GM12878 (cell line): ENCODE measurements around the gene PLK4.

ENCODE experiments used
- EZH2 ChIP-seq: IDR thresholded peaks from 2 replicates; pipeline ENCODE4 v1.6.1; 2012; ENCODE audit warnings: low read depth, mild to moderate bottlenecking, control low read depth, inconsistent platforms, low read length, borderline replicate concordance; ENCODE audit not compliant: control insufficient read depth
- MXI1 ChIP-seq: fragments of 150-350 bp; IDR thresholded peaks from 2 replicates; pipeline ENCODE4 v1.6.1; 2011; ENCODE audit warnings: low read depth, mild to moderate bottlenecking, inconsistent platforms, low read length, improper control_type of control experiment
- POLR2A ChIP-seq: IDR thresholded peaks from 2 replicates; pipeline ENCODE4 v1.6.1; 2011; ENCODE audit warnings: low read depth, mild to moderate bottlenecking, low read length
- POLR2AphosphoS5 ChIP-seq: IDR thresholded peaks from 2 replicates; pipeline ENCODE4 v1.6.1; 2011; ENCODE audit warnings: mild to moderate bottlenecking, low read length, inconsistent platforms
- SIN3A ChIP-seq: IDR thresholded peaks from 2 replicates; pipeline ENCODE4 v1.6.1; 2012; ENCODE audit warnings: low read depth, low read length, improper control_type of control experiment
- SPI1 ChIP-seq: IDR thresholded peaks from 2 replicates; pipeline ENCODE4 v1.6.1; 2011; ENCODE audit warnings: low read depth, mild to moderate bottlenecking, low read length, moderate library complexity, borderline replicate concordance; ENCODE audit not compliant: insufficient read depth
- TCF12 ChIP-seq: IDR thresholded peaks from 2 replicates; pipeline ENCODE4 v1.6.1; 2011; ENCODE audit warnings: low read depth, mild to moderate bottlenecking, low read length
- YY1 ChIP-seq: IDR thresholded peaks from 2 replicates; pipeline ENCODE4 v1.6.1; 2011; ENCODE audit warnings: low read depth, mild to moderate bottlenecking, low read length
- TF ChIP-seq, protein P1 (sequence below): IDR thresholded peaks from 2 replicates; pipeline ENCODE4 v1.6.1; 2012; ENCODE audit warnings: low read depth, low read length, improper control_type of control experiment
- TF ChIP-seq, protein P2 (sequence below): fragments of 450-650 bp; IDR thresholded peaks from 2 replicates; pipeline ENCODE4 v1.6.1; 2017; ENCODE audit warnings: mild to moderate bottlenecking
- TF ChIP-seq, protein P3 (sequence below), 3 experiments: IDR thresholded peaks in 2 of 3; conservative IDR thresholded peaks in 1 of 3; 2 replicates each; pipeline ENCODE4 v1.5.1; 2011; ENCODE audit warnings: low read depth in 3 of 3, low read length in 3 of 3, mild to moderate bottlenecking in 3 of 3, control low read depth in 2 of 3, moderate library complexity in 2 of 3, inconsistent platforms in 1 of 3, mixed read lengths in 1 of 3; ENCODE audit not compliant: control insufficient read depth in 2 of 3, insufficient read depth in 1 of 3; ENCODE audit errors: extremely low read depth in 1 of 3
- TF ChIP-seq, protein P4 (sequence below): IDR thresholded peaks from 2 replicates; pipeline ENCODE4 v1.6.1; 2011; ENCODE audit warnings: low read depth, mild to moderate bottlenecking, low read length, moderate library complexity, borderline replicate concordance; ENCODE audit errors: extremely low read depth
- TF ChIP-seq, protein P5 (sequence below): IDR thresholded peaks from 2 replicates; pipeline ENCODE4 v1.6.1; 2011; ENCODE audit warnings: borderline replicate concordance, low read depth, mild to moderate bottlenecking, moderate library complexity, low read length; ENCODE audit not compliant: insufficient read depth, poor library complexity, severe bottlenecking
- TF ChIP-seq, protein P6 (sequence below): IDR thresholded peaks from 2 replicates; pipeline ENCODE4 v1.6.1; 2011; ENCODE audit warnings: mild to moderate bottlenecking, low read depth, low read length, moderate library complexity; ENCODE audit not compliant: insufficient replicate concordance

DNA sequence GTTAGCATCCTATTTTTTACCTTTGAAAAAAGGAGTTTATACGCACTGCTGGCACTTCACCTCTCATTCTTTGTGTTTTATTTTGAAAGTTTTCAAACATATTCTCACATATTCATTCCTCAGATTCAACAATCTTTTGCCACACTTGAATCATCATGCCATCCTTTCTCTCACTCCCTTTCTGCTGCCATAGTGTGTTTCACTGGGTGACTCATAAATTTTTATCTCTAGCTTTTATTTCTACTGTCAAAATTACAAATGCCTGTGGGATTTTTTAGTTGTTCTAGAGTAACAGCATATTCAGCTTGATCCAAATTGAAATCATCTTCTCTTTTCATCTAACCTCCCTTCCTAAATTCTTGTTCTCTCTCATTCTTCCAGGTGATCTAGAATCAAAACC, 56.3 kb downstream of the PLK4 start:
- TF ChIP-seq, protein P1, sequence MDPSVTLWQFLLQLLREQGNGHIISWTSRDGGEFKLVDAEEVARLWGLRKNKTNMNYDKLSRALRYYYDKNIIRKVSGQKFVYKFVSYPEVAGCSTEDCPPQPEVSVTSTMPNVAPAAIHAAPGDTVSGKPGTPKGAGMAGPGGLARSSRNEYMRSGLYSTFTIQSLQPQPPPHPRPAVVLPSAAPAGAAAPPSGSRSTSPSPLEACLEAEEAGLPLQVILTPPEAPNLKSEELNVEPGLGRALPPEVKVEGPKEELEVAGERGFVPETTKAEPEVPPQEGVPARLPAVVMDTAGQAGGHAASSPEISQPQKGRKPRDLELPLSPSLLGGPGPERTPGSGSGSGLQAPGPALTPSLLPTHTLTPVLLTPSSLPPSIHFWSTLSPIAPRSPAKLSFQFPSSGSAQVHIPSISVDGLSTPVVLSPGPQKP = no peak
- no peak for TF ChIP-seq TCF12
- TF ChIP-seq, protein P2, sequence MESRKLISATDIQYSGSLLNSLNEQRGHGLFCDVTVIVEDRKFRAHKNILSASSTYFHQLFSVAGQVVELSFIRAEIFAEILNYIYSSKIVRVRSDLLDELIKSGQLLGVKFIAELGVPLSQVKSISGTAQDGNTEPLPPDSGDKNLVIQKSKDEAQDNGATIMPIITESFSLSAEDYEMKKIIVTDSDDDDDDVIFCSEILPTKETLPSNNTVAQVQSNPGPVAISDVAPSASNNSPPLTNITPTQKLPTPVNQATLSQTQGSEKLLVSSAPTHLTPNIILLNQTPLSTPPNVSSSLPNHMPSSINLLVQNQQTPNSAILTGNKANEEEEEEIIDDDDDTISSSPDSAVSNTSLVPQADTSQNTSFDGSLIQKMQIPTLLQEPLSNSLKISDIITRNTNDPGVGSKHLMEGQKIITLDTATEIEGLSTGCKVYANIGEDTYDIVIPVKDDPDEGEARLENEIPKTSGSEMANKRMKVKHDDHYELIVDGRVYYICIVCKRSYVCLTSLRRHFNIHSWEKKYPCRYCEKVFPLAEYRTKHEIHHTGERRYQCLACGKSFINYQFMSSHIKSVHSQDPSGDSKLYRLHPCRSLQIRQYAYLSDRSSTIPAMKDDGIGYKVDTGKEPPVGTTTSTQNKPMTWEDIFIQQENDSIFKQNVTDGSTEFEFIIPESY = no peak
- TF ChIP-seq, protein P3, sequence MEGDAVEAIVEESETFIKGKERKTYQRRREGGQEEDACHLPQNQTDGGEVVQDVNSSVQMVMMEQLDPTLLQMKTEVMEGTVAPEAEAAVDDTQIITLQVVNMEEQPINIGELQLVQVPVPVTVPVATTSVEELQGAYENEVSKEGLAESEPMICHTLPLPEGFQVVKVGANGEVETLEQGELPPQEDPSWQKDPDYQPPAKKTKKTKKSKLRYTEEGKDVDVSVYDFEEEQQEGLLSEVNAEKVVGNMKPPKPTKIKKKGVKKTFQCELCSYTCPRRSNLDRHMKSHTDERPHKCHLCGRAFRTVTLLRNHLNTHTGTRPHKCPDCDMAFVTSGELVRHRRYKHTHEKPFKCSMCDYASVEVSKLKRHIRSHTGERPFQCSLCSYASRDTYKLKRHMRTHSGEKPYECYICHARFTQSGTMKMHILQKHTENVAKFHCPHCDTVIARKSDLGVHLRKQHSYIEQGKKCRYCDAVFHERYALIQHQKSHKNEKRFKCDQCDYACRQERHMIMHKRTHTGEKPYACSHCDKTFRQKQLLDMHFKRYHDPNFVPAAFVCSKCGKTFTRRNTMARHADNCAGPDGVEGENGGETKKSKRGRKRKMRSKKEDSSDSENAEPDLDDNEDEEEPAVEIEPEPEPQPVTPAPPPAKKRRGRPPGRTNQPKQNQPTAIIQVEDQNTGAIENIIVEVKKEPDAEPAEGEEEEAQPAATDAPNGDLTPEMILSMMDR (IDR thresholded peaks at IDR 0.05 in 2 of 3, conservative IDR thresholded peaks at IDR 0.05 in 1 of 3; ENCODE audit: control insufficient read depth in 2 of 3, extremely low read depth in 1 of 3, insufficient read depth in 1 of 3, low read depth in 3 of 3, low read length in 3 of 3) = no peak
- TF ChIP-seq SPI1 = no peak
- no peak for TF ChIP-seq EZH2
- no peak for TF ChIP-seq YY1
- no peak for TF ChIP-seq POLR2A
- TF ChIP-seq, protein P4, sequence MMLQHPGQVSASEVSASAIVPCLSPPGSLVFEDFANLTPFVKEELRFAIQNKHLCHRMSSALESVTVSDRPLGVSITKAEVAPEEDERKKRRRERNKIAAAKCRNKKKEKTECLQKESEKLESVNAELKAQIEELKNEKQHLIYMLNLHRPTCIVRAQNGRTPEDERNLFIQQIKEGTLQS = no peak
- TF ChIP-seq, protein P5, sequence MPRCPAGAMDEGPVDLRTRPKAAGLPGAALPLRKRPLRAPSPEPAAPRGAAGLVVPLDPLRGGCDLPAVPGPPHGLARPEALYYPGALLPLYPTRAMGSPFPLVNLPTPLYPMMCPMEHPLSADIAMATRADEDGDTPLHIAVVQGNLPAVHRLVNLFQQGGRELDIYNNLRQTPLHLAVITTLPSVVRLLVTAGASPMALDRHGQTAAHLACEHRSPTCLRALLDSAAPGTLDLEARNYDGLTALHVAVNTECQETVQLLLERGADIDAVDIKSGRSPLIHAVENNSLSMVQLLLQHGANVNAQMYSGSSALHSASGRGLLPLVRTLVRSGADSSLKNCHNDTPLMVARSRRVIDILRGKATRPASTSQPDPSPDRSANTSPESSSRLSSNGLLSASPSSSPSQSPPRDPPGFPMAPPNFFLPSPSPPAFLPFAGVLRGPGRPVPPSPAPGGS = no peak
- no peak for TF ChIP-seq SIN3A
- no peak for TF ChIP-seq MXI1
- no peak for TF ChIP-seq POLR2AphosphoS5
- TF ChIP-seq, protein P6, sequence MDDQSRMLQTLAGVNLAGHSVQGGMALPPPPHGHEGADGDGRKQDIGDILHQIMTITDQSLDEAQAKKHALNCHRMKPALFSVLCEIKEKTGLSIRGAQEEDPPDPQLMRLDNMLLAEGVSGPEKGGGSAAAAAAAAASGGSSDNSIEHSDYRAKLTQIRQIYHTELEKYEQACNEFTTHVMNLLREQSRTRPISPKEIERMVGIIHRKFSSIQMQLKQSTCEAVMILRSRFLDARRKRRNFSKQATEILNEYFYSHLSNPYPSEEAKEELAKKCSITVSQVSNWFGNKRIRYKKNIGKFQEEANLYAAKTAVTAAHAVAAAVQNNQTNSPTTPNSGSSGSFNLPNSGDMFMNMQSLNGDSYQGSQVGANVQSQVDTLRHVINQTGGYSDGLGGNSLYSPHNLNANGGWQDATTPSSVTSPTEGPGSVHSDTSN = no peak
